Right renal cortex interstitium (tissue), 3 donors: ENCODE measurements around the gene HECW1. TPM values are rescaled to one million over a fixed set of nuclear protein-coding genes. Genes with fewer than 3 reads are reported as not detected.

Experiments
- DNase-seq, 3 donors: peaks; one replicate each; pipeline ENCODE4 v3.0.0-alpha.2; 2013; ENCODE audit warnings: low read depth in 3 of 3, low spot score in 2 of 3
- polyA plus RNA-seq, 3 donors: library from polyadenylated mRNA; unstranded; fragments of 120-200 nt; gene quantifications; one replicate each; pipeline ENCODE4 v1.2.1, GENCODE V29; 2013; ENCODE audit not compliant: insufficient read length in 3 of 3

Gene HECW1
- polyA plus RNA-seq, 3 donors = 5.6 to 7.9 (median 7.2) TPM

DNA sequence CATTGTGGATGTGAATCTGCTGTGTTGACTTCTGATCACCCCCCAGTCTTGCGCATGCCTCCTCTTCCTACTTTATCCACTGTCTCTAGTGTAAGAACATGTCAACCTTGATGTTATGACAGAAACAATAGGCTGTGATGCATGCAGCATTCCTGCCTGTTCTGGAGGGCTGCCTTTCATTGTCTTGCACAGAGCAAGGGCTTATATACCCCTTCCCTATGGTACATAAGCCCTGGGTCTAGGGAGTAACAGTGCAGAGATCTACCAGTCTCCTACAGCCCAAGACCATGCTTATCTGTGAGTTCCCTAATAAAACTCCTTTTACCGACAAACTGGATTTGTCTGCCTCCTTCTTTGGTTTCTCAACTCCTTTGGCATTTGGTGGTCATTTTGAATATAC lies 293.5 kb downstream of the HECW1 start:
- DNase-seq = no peak

DNA sequence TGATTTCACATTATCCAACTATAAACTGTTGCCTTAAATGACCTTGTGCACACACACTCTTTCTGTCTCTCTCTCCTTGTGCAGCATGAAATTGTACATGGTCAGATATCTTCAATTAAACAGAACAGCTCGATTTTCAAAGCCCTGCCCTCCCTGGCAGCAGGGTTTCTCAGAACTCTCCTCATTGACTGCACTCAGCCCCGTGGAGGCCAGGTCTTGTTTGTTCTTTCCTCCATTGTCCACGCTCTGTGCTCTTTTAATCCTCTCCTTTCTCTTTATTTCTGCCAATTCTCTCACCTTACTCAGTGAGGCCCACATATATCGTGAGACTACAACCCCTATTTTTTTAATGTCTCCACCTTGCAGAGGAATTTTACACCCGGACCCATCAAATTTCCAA lies 294.5 kb downstream of the HECW1 start:
- DNase-seq = no peak

DNA sequence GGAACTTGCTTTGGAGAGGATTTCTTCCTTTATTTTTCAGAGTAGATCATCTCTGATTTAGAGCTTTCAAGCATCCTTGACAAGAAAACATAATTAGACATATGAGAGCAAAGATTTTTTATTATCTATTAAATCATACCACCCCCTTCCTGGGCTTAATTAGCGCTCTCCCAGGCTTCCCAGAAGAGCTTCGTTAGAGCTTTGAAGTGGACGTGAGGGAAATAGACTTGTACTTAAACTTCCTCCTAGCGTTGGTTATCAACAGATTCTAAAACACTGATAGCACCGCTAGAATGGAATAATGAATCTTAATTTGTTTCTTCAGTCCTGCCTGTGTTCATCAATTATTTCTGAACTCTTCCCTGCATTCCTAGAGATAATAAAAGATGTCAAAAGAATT lies 296.5 kb downstream of the HECW1 start:
- DNase-seq = no peak

DNA sequence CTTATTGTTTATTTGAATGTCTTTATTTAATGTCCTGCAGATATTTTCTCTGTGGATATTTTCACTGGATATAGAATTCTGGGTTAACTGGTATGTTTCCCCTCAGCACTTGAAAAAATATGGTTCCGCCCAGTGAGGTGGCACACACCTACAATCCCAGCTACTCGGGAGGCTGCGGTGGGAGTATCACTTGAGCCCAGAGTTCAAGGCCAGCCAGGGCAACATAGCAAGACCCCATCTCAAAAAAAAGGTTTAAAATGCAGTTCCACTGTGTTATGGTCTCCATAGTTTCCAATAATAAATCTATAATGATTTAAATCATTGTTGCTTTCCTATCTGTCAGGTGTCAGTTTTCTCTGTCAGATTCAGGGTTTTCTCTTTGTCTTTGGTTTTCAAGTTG lies 305.0 kb downstream of the HECW1 start:
- no peak for DNase-seq

DNA sequence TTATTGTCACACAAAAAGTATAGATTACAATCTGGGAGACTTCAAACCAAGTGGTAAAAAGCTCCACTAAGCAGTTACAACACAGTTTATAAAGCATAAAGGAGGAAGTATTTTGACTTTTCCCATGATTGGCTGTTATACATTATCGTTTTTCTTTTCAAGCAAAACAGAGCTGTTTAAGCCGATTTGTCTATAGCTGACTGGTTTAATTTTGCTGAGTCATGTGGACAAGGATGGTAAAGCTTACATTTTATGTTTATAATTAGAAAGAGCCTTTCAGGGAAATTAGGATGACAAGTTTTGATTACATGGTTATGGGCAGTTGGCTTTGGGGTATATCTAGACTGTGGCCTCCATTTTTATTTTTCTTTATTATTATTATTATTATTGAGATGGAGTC lies 318.0 kb downstream of the HECW1 start:
- DNase-seq = no peak

DNA sequence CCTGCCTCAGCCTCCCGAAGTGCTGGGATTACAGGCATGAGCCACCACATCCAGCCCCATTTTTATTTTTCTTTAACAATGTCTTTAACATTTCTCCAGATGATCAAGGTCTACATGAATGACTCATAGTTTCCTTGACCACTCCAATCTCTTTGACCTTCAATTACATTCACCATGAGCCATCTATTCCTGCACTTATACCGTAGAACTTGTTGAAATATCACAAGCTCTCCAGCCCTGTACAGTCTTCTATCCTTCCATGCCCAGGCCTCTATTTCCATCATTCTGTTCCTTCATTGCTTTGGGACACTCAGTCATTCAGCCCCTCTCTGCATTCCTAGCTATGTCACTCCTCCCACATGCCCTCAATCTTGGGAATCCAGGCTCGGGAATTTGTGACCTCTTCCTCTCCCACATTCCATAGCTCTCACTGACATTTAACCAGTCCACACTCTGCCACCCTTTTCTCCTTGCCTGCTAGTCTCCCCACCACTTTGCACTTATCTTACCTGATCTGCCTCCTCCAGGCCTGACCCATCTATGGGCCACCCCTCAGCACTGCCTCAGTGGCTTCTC lies 318.7 kb downstream of the HECW1 start:
- DNase-seq = no peak

DNA sequence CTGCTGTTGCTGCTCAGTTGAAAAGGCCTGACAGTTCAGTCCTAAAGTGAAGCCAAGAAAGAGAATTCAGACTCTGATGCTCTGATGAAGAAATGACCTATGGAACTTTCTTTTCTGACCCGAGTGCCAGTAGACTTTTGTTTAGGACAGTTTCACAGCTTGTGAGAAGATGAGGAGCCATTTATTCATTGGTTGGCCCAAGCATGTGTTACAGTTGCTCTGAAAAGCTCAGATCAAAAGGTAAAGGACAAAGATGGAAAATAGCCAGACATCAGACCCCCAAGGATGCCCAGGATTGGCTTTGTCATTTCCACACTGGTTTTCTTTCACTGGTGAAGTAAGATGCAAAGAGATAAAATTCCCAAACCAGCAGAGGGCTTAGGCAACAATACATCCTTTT lies 321.2 kb downstream of the HECW1 start:
- DNase-seq = no peak

DNA sequence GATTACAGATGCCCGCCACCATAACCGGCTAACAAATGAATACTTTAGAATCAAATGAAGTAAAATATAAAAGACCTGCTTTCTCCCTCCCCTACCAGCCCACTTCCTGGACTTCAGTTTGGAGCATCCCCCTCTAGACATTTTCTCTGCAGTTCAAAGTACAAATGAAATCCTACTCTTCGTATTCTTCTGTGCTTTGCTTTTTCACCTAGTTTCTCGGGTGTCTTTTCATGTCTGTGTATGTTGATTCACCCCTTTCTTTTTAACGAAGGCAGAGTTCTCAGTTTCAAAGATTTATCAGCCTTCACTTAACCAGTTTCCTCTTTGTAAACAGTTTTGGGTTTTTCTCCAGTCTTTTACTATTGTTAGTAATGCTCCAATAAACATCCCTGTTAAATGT lies 324.6 kb downstream of the HECW1 start:
- DNase-seq = no peak

DNA sequence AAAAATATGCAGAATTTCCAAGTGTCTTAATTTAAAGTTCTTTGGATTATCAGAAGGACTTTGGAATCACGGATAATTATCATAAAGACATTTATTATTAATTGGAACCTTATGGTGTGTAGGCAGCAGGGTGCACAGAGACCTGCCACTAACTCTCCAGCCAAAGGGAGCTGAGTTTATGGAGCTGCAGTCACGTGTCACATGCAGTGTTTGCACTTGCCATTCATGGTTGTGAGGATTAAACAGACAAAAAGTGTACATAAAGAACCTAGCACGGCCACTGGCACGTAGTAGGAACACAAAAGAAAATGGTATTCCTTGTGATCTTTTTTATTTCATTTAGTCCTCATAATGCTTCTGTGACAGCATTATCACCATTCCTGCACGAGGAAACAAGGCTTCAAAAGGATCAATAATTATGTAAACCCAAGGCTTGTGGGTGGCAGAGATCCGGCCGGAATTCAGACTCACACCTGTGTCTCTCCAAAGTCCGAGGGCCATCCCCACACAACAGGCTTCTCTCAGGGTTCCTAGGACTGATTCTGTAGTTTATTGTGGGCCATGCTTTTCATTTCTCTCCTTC lies 326.5 kb downstream of the HECW1 start:
- DNase-seq = no peak

DNA sequence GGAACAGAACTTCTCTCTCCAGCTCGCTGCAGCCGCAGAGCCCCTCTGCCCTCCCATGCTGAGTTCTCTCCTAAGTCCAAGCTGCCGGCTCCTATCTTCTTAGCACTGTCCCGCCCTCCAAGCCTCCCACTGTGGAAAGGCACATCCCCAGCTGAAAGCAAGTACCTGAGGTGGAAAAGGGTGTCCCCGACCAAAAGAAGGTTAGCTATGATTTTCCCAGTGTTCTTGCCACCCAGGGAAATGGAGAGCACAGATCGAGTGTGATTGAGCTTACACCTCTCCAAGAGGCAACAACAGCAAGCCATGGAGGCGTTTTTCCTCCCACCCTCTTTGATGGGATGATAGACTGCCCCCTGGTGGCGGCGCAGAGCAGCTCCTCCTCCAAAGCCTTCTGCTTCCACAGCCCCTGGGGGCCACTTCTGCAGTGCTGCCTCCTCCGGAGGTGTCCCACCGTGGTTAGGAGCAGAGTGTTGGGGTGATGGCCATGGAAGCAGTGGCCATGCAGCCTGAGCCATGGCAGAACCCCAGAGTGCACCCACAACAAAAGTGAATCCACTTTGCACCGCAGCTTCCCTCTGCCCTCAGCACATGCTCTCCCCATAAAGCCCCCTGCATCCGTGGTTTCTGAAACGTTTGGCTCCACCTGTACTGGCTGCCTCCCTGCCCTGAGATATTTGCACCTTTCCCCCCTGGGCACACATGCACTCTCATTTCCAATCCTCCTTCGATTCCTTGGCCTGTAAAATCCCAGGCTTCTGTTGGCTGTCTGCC lies 327.4 kb downstream of the HECW1 start:
- no peak for DNase-seq

DNA sequence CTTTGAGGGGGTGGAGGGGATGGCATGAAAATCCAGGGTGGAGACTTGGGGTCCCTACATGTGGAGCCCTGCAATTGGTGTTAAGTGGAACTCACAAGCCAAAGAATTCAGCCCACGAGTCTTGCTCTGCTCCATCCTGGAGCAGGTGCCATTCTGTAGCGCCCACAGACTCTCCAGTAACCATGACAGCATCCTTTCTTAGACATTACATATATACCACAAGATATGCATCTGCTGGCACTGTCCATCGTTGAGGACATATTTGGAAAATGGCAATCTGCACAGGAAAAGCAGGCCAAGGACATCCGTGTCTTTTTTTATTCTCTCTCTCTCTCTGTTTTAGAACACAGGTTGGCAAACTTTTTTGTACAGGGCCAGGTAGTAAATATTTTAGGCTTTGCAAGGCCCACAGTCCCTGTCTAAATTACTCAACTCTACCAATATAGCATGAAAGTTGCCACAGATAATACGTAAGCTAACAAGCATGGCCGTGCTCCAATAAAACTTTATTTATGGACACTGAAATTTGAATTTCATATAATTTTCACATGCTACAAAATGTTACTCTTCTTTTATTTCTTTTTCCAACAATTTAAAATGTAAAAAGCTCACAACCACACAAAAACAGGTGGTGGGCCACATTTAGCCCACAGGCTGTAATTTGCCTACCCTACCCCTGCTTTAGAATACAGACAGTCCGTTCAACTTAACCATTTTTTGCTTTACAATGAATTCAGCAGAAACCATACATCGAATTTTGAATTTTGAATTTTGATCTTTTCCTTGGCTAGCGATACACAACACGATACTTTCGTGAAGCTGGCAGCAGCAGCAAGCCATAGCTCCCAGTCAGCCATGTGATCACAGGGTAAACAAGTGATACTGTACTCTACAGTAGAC lies 329.0 kb downstream of the HECW1 start:
- DNase-seq = no peak

DNA sequence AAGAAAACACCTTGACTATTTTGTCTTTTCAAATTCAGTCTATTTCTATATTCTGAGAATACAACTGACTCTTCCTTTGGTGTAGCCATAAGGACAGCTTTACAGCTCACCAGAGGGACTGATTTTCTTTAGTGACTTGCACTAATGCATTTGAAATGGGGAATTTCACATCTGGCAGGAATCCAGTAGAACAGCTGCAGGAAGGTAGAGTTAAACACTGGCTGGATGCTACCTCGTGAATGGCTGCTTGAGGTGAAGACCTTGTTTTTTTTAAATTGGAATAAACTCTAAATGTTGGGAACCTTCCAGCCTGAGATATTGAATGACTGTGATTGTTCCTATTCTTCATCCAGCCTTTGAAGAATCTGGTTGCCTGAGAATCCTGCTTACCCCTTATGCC lies 330.9 kb downstream of the HECW1 start:
- DNase-seq = no peak

DNA sequence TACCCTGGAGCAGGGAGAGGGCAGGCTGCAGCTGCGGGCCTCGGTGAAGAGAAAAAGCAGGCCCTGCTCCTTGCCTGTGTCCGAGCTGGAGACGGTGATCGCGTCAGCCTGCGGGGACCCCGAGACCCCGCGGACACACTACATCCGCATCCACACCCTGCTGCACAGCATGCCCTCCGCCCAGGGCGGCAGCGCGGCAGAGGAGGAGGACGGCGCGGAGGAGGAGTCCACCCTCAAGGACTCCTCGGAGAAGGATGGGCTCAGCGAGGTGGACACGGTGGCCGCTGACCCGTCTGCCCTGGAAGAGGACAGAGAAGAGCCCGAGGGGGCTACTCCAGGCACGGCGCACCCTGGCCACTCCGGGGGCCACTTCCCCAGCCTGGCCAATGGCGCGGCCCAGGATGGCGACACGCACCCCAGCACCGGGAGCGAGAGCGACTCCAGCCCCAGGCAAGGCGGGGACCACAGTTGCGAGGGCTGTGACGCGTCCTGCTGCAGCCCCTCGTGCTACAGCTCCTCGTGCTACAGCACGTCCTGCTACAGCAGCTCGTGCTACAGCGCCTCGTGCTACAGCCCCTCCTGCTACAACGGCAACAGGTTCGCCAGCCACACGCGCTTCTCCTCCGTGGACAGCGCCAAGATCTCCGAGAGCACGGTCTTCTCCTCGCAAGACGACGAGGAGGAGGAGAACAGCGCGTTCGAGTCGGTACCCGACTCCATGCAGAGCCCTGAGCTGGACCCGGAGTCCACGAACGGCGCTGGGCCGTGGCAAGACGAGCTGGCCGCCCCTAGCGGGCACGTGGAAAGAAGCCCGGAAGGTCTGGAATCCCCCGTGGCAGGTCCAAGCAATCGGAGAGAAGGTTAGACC lies 332.5 kb downstream of the HECW1 start:
- no peak for DNase-seq

DNA sequence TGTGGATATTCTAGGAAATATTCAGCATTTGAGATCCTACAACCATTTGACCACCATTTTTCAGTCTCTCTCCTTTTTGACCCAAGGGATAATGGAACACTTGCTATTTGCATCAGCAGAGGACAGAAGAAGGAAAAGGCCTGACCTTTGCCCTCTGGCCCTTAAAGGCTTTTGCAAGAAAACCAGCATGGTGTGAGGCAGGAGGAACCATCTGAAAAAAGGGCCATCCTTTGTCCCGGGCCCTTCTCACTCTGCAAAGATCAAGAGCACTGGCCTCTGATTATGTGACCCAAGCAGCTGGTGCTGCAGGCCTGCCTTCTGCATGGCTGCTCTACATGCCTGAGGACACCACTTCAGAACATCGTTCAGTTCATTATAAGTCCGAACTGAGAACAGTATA lies 337.1 kb downstream of the HECW1 start:
- DNase-seq = no peak

DNA sequence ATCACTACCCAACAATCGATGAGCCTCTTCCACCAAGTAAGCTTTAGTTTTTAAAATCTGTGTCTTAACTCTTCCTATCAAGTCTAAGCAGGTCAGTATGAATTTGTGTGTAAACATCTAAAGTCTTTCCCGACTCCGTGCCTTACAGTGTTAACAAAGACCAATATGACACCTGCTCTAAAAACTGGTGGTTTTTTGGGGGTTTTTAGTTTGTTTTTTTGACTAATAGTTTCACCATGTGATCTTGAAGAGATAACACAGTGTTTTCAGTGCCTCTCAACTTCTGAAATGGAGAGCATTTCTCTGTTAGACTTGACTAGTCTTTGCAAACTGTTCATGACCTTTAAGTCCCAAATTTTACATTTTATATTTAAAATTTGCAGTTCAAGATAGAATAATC lies 338.4 kb downstream of the HECW1 start:
- DNase-seq = no peak

DNA sequence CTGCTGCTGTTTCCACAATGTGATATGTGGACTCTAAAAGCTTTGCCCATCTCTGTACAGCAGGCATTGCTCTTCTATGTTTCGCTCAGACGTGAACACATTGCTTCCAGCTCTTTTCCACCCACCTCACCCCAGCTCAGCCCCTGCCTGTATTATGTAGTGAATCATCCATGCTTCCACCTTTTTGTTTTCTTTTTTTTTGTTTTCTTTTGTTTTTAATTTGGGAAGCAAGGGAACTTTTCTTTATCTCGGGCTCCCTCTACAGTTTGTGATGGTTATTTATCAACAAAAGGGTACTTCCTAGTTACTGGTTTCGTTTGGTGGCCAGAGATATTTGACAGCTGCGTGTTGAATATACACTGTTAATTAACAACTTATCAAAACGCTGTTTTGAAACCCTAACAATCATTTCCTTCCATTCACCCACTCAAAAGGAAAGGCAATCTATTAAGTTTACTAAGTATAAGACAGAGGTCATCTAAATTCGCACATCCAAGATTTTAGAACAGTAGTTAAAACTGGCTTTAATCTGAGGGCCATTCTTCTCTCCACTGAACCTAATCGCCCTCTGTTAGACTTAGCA lies 342.6 kb downstream of the HECW1 start:
- peak in 2 of 3 donors; percentile 31 to 41 for DNase-seq

DNA sequence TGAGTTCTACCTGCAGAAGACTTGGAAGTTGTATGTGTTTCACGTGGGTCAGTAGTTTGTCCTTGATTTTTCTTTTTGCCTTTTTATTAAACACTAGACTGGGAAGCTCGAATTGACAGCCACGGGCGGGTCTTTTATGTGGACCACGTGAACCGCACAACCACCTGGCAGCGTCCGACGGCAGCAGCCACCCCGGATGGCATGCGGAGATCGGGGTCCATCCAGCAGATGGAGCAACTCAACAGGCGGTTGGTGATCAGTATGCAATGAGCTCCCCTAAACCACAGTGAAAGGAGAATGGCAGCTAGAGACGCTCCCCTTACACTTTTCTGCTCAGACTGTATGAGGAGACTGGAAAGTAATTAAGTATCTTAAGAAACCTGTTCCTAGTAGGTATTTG lies 343.8 kb downstream of the HECW1 start:
- DNase-seq = no peak

DNA sequence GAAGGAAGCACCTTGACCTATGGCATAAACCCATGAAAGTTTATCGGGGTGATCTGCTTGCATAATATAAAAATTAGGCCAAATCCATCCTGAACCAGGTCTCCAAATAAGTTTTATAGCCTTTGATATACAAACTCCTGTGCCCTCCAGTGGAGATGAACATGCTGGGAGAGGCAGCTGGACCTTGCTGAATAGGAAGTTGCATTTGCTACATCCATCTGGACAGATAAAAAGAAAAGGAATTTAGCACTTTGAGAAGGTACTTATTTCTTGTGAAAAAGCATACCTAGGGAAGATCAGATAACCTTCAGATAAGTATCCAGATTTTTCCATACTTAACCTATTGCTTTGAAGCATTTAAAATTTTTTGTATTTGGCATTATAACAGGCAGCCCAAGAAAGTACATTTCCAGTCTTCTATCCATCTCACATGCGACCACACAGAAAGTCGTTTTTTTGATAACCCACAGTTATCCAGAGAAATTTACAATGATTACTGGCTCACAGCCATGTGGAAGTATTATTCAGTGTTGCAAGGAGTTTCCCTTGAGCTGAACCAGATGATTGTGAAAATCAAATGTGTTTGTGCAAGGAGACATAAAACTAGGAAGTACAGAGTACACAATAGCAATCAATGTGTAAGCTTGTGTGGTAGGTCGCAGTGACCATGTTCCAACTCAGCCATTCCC lies 346.0 kb downstream of the HECW1 start:
- DNase-seq = no peak

DNA sequence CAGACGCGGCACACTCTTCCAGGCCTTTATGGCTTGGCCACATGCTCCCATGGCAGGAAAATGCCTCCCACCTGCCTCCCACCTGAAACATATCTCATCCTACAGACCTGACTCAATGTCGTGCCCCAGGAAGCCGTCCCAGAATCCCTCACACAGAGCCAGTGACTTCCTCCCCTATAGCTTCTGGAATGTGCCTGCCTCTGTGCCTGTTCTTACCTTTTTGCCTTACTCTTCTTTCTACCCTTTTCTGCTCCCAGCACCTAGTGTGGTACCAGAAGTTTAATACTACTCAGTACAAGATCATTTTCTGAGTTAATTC lies 346.5 kb downstream of the HECW1 start:
- DNase-seq = no peak
